HCT116 (cell line): ENCODE data around the gene GPR180. TPM values are rescaled to one million over a fixed set of nuclear protein-coding genes. Genes with fewer than 3 reads are reported as not detected.

ENCODE experiments used
- ATAC-seq: fragments of 200-7000 bp; cut with Tn5 transposase; 2 replicates; pipeline ENCODE4 v1.9.1; 2020; ENCODE audit warnings: mild to moderate bottlenecking, moderate library complexity
- BruUV-seq: library from RNA; stranded (reverse); fragments of 400-500 nt; replicated peaks from 2 replicates; lab custom pipeline; 2021; lab: Mats Ljungman, UMichigan
- CTCF ChIA-PET: fragments of 300-600 bp; sonication (Branson Sonifier 250); formaldehyde crosslinking; loops from one replicate; lab custom pipeline; 2021; ENCODE audit warnings: antibody characterized with exemption; lab: Charles Lee
- POLR2A ChIA-PET: fragments of 300-600, 350-600 bp; sonication (Branson Sonifier 250); formaldehyde crosslinking; loops from one replicate; lab custom pipeline; 2021; ENCODE audit warnings: antibody characterized with exemption; lab: Charles Lee
- RAD21 ChIA-PET, 2 experiments: fragments of 300-600 bp; sonication (Branson Sonifier 250); formaldehyde crosslinking; loops; one replicate each; lab custom pipeline; 2023; ENCODE audit warnings: low total read pairs in 2 of 2; ENCODE audit not compliant: uncharacterized antibody in 2 of 2, unreplicated experiment in 2 of 2, low non-redundant PET in 1 of 2; lab: Charles Lee
- DNase-seq: peaks from one replicate; pipeline ENCODE4 v3.0.0-alpha.2; 2010; ENCODE audit warnings: low read depth, low spot score
- H2AFZ ChIP-seq: fragments of 200-600 bp; shearing (Covaris generic), sonication (generic); 2 replicates; pipeline ENCODE4 v1.6.1; 2017; ENCODE audit warnings: low read depth, mixed run types, mixed read lengths, antibody characterized with exemption, low read length; ENCODE audit not compliant: poor library complexity, severe bottlenecking
- H3K27ac ChIP-seq: 2 replicates; pipeline ENCODE4 v1.5.1; 2012; ENCODE audit warnings: low read depth, low read length
- H3K27me3 ChIP-seq: fragments of 200-600 bp; sonication (generic); 2 replicates; pipeline ENCODE4 v1.6.1; 2016; ENCODE audit warnings: mixed run types, low read length, mixed read lengths; ENCODE audit not compliant: insufficient read depth
- H3K36me3 ChIP-seq, 2 experiments: fragments of 200-500 bp in 1 of 2; fragments of 200-600 bp in 1 of 2; sonication (Bioruptor generic) in 1 of 2; sonication (generic) in 1 of 2; 2 replicates each; pipeline versions ENCODE4 v1.5.1 to v1.6.1; 2014 to 2016; ENCODE audit warnings: low read length in 2 of 2, inconsistent platforms in 1 of 2, mixed read lengths in 1 of 2, mixed run types in 1 of 2; ENCODE audit not compliant: insufficient read depth in 2 of 2, control insufficient read depth in 1 of 2
- H3K4me1 ChIP-seq, 2 experiments: fragments of 200-600 bp in 1 of 2; sonication (generic) in 1 of 2; 2 replicates each; pipeline versions ENCODE4 v1.5.1 to v1.6.1; 2012 to 2017; ENCODE audit warnings: low read length in 2 of 2, inconsistent platforms in 1 of 2, mild to moderate bottlenecking in 1 of 2, mixed read lengths in 1 of 2, mixed run types in 1 of 2, moderate library complexity in 1 of 2; ENCODE audit not compliant: insufficient read depth in 2 of 2, control insufficient read depth in 1 of 2
- H3K4me2 ChIP-seq: fragments of 200-600 bp; sonication (generic); 2 replicates; pipeline ENCODE4 v1.6.1; 2017; ENCODE audit warnings: mixed run types, low read length, mixed read lengths
- H3K4me3 ChIP-seq, 2 experiments: fragments of 200-600 bp in 1 of 2; sonication (generic) in 1 of 2; replicated peaks in 1 of 2; 2 replicates each; pipeline ENCODE4 v1.5.1; 2011 to 2016; ENCODE audit warnings: low read length in 2 of 2, control low read depth in 1 of 2, low read depth in 1 of 2, mild to moderate bottlenecking in 1 of 2, mixed read lengths in 1 of 2, mixed run types in 1 of 2
- H3K79me2 ChIP-seq: fragments of 200-600 bp; sonication (generic); 2 replicates; pipeline ENCODE4 v1.6.1; 2017; ENCODE audit warnings: mild to moderate bottlenecking, mixed run types, low read length, moderate library complexity, mixed read lengths; ENCODE audit not compliant: insufficient read depth
- H3K9ac ChIP-seq: fragments of 200-600 bp; sonication (generic); 2 replicates; pipeline ENCODE4 v1.6.1; 2016; ENCODE audit warnings: low read length, mixed read lengths
- H3K9me2 ChIP-seq: fragments of 200-600 bp; sonication (generic), shearing (Covaris generic); 2 replicates; pipeline ENCODE4 v1.6.1; 2017; ENCODE audit warnings: mixed run types, mild to moderate bottlenecking, moderate library complexity; ENCODE audit not compliant: insufficient read depth
- H3K9me3 ChIP-seq, 2 experiments: fragments of 200-500 bp in 1 of 2; fragments of 200-600 bp in 1 of 2; sonication (Bioruptor generic) in 1 of 2; sonication (generic) in 1 of 2; 2 replicates each; pipeline ENCODE4 v1.6.1; 2014 to 2017; ENCODE audit warnings: low read length in 2 of 2, mixed read lengths in 2 of 2, inconsistent platforms in 1 of 2, low read depth in 1 of 2, mild to moderate bottlenecking in 1 of 2, mixed run types in 1 of 2, moderate library complexity in 1 of 2; ENCODE audit not compliant: control insufficient read depth in 1 of 2, insufficient read depth in 1 of 2
- H4K20me1 ChIP-seq: fragments of 200-600 bp; sonication (generic), shearing (Covaris generic); 2 replicates; pipeline ENCODE4 v1.6.1; 2017; ENCODE audit warnings: mixed run types, mild to moderate bottlenecking, moderate library complexity; ENCODE audit not compliant: insufficient read depth
- CBX3 ChIP-seq: IDR thresholded peaks from 2 replicates; pipeline ENCODE4 v1.6.1; 2012; ENCODE audit warnings: low read depth
- CEBPB ChIP-seq: IDR thresholded peaks from 2 replicates; pipeline ENCODE4 v1.6.1; 2012; ENCODE audit warnings: low read depth
- EGR1 ChIP-seq: IDR thresholded peaks from 2 replicates; pipeline ENCODE4 v1.6.1; 2012; ENCODE audit warnings: low read depth
- ELF1 ChIP-seq: IDR thresholded peaks from 2 replicates; pipeline ENCODE4 v1.6.1; 2012; ENCODE audit warnings: low read depth, borderline replicate concordance
- EZH2 ChIP-seq: fragments of 200-600 bp; sonication (generic); IDR thresholded peaks from 2 replicates; pipeline ENCODE4 v1.6.1; 2017; ENCODE audit warnings: antibody characterized with exemption, mixed run types
- EZH2phosphoT487 ChIP-seq: fragments of 200-600 bp; IDR thresholded peaks from 2 replicates; pipeline ENCODE4 v1.6.1; 2018; ENCODE audit warnings: antibody characterized with exemption, borderline replicate concordance
- FOSL1 ChIP-seq: IDR thresholded peaks from 2 replicates; pipeline ENCODE4 v1.6.1; 2012; ENCODE audit warnings: low read depth
- JUND ChIP-seq: IDR thresholded peaks from 2 replicates; pipeline ENCODE4 v1.6.1; 2012
- POLR2A ChIP-seq: IDR thresholded peaks from 2 replicates; pipeline ENCODE4 v1.7.0; 2011; ENCODE audit warnings: borderline replicate concordance; ENCODE audit not compliant: insufficient read depth, insufficient read length; ENCODE audit errors: extremely low read depth
- POLR2AphosphoS5 ChIP-seq: IDR thresholded peaks from 2 replicates; pipeline ENCODE4 v1.6.1; 2011; ENCODE audit warnings: mild to moderate bottlenecking, low read depth, low read length, moderate library complexity
- RAD21 ChIP-seq: IDR thresholded peaks from 2 replicates; pipeline ENCODE4 v1.6.1; 2012; ENCODE audit warnings: low read depth, mild to moderate bottlenecking
- SP1 ChIP-seq: IDR thresholded peaks from 2 replicates; pipeline ENCODE4 v1.6.1; 2012; ENCODE audit warnings: low read depth
- YY1 ChIP-seq: IDR thresholded peaks from 2 replicates; pipeline ENCODE4 v1.6.1; 2011; ENCODE audit warnings: low read length, low read depth, moderate library complexity, mild to moderate bottlenecking; ENCODE audit not compliant: insufficient replicate concordance; ENCODE audit errors: extremely low read depth
- ZFX ChIP-seq: fragments of 450-650 bp; IDR thresholded peaks from 2 replicates; pipeline ENCODE4 v1.6.1; 2017
- ZNF274 ChIP-seq: fragments of 200-500 bp; sonication (Bioruptor generic); IDR thresholded peaks from 2 replicates; pipeline ENCODE4 v1.6.1; 2014; ENCODE audit warnings: mild to moderate bottlenecking, low read depth, low read length, inconsistent platforms
- intact Hi-C: fragments of 100-400 bp; cut with micrococcal nuclease; formaldehyde crosslinking; loops from 2 replicates; pipeline ENCODE4 v1.10.0; 2022
- total RNA-seq: library from RNA; stranded (reverse); gene quantifications from one replicate; pipeline ENCODE4 v1.2.1, GENCODE V29; 2021; ENCODE audit not compliant: unreplicated experiment
- TF ChIP-seq, protein P1 (sequence below): IDR thresholded peaks from 2 replicates; pipeline ENCODE4 v1.6.1; 2011; ENCODE audit warnings: mild to moderate bottlenecking, low read length, moderate library complexity; ENCODE audit not compliant: insufficient replicate concordance; ENCODE audit errors: extremely low read depth
- TF ChIP-seq, protein P2 (sequence below), 3 experiments: fragments of 200-600 bp in 1 of 3; sonication (generic) in 1 of 3; IDR thresholded peaks in 2 of 3; conservative IDR thresholded peaks in 1 of 3; 2 replicates each; pipeline ENCODE4 v1.5.1; 2012 to 2017; ENCODE audit warnings: low read depth in 2 of 3, low read length in 2 of 3, antibody characterized with exemption in 1 of 3, borderline replicate concordance in 1 of 3, control low read depth in 1 of 3, mild to moderate bottlenecking in 1 of 3, mixed read lengths in 1 of 3, mixed run types in 1 of 3, moderate library complexity in 1 of 3; ENCODE audit not compliant: insufficient read depth in 1 of 3
- TF ChIP-seq, protein P3 (sequence below): IDR thresholded peaks from 2 replicates; pipeline ENCODE4 v1.6.1; 2012
- TF ChIP-seq, protein P4 (sequence below): IDR thresholded peaks from 2 replicates; pipeline ENCODE4 v1.6.1; 2012

GPR180 gene
- total RNA-seq, 1 experiment from 2014 or later = 6.4 TPM

DNA sequence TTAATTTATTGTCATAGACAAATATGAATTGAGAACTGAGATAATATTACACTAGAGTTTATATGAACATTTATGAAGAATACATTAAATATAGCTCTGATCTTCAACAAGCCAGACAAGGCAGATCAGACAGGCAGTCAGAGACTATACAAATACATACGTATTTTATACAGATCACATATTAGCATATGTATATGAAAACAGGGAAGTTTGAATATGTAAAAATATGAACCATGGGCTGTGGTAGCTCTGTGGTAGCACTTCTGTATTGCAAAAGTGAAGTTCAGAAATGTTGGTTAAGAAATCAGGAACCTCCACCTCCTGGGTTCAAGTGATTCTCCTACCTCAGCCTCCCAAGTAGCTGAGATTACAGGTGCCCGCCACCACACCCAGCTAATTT lies 20.7 kb downstream of the GPR180 start (continued):
- TF ChIP-seq EGR1 (no peak), SP1 (no peak), POLR2A (no peak), JUND (no peak)
- TF ChIP-seq, protein P1, sequence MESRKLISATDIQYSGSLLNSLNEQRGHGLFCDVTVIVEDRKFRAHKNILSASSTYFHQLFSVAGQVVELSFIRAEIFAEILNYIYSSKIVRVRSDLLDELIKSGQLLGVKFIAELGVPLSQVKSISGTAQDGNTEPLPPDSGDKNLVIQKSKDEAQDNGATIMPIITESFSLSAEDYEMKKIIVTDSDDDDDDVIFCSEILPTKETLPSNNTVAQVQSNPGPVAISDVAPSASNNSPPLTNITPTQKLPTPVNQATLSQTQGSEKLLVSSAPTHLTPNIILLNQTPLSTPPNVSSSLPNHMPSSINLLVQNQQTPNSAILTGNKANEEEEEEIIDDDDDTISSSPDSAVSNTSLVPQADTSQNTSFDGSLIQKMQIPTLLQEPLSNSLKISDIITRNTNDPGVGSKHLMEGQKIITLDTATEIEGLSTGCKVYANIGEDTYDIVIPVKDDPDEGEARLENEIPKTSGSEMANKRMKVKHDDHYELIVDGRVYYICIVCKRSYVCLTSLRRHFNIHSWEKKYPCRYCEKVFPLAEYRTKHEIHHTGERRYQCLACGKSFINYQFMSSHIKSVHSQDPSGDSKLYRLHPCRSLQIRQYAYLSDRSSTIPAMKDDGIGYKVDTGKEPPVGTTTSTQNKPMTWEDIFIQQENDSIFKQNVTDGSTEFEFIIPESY = no peak
- TF ChIP-seq, all 23 proteins: peak for 0

DNA sequence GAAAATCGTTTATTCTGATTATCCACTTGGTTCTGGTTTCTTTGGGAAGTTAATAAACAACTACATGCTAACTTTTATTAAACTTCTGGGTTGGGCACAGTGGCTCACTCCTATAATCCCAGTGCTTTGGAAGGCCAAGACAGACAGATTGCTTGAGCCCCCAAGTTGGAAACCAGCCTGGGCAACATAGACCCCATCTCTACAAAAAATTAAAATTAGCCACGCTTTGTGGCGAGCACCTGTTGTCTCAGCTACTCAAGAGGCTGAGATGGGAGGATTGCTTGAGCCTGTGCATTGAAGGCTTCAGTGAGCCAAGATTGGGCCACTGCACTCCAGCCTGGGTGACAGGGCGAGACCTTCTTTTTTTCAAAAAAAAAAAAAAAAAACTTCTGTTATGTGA lies 21.7 kb downstream of the GPR180 start:
- ATAC-seq = no peak
- no peaks in the 10 kb centered on the region for H3K9me2 ChIP-seq
- H4K20me1 ChIP-seq = no peaks in the 10 kb centered on the region
- no peaks in the 10 kb centered on the region for H3K27me3 ChIP-seq
- ChIA-PET POLR2A (no interaction called here), CTCF (no interaction called here), RAD21 (interaction anchor here in 1 of 2 experiments (0.7 kb wide), 1 partner anchor 533 kb away, joined by 5 read pairs; no protein-coding TSS in a partner anchor)
- no peaks in the 10 kb centered on the region for H3K9me3 ChIP-seq
- H3K4me3 ChIP-seq = no peak overlapping the region
- no peaks in the 10 kb centered on the region for H3K4me1 ChIP-seq
- H3K9ac ChIP-seq = no peak overlapping the region
- no peaks in the 10 kb centered on the region for H3K79me2 ChIP-seq
- H3K4me2 ChIP-seq = no peak overlapping the region
- H3K36me3 ChIP-seq = peaks cover 3 to 5% of the 10 kb centered on the region in 2 experiments; a peak in 2 of 4 replicates
- no TSS peak for BruUV-seq
- no peak overlapping the region for H2AFZ ChIP-seq
- no peak overlapping the region for H3K27ac ChIP-seq
- no peak for DNase-seq
- intact Hi-C loops = no loop called here
- TF ChIP-seq ZFX (no peak), ZNF274 (no peak), POLR2AphosphoS5 (no peak), JUND (no peak), CBX3 (no peak), YY1 (no peak), EGR1 (no peak), FOSL1 (no peak), POLR2A (no peak), EZH2 (no peak), EZH2phosphoT487 (no peak), RAD21 (no peak), ELF1 (no peak), SP1 (no peak), CEBPB (no peak)
- TF ChIP-seq, protein P2, sequence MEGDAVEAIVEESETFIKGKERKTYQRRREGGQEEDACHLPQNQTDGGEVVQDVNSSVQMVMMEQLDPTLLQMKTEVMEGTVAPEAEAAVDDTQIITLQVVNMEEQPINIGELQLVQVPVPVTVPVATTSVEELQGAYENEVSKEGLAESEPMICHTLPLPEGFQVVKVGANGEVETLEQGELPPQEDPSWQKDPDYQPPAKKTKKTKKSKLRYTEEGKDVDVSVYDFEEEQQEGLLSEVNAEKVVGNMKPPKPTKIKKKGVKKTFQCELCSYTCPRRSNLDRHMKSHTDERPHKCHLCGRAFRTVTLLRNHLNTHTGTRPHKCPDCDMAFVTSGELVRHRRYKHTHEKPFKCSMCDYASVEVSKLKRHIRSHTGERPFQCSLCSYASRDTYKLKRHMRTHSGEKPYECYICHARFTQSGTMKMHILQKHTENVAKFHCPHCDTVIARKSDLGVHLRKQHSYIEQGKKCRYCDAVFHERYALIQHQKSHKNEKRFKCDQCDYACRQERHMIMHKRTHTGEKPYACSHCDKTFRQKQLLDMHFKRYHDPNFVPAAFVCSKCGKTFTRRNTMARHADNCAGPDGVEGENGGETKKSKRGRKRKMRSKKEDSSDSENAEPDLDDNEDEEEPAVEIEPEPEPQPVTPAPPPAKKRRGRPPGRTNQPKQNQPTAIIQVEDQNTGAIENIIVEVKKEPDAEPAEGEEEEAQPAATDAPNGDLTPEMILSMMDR (IDR thresholded peaks at IDR 0.05 in 2 of 3, conservative IDR thresholded peaks at IDR 0.05 in 1 of 3; ENCODE audit: borderline replicate concordance in 1 of 3, insufficient read depth in 1 of 3, low read depth in 2 of 3, low read length in 2 of 3) = no peak
- TF ChIP-seq, protein P3, sequence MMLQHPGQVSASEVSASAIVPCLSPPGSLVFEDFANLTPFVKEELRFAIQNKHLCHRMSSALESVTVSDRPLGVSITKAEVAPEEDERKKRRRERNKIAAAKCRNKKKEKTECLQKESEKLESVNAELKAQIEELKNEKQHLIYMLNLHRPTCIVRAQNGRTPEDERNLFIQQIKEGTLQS = no peak
- TF ChIP-seq, protein P4, sequence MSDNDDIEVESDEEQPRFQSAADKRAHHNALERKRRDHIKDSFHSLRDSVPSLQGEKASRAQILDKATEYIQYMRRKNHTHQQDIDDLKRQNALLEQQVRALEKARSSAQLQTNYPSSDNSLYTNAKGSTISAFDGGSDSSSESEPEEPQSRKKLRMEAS = no peak
- TF ChIP-seq, protein P1 = no peak
